GM12891 (cell line): Measurements from ENCODE around the gene C6orf15.

Source experiments
- POLR2A ChIP-seq: IDR thresholded peaks from 2 replicates; pipeline ENCODE4 v1.6.1; 2011; ENCODE audit warnings: low read depth, low read length, control low read depth
- POLR2AphosphoS5 ChIP-seq: IDR thresholded peaks from 2 replicates; pipeline ENCODE4 v1.6.1; 2011; ENCODE audit warnings: low read depth, low read length, control low read depth
- SPI1 ChIP-seq: IDR thresholded peaks from 2 replicates; pipeline ENCODE4 v1.6.1; 2011; ENCODE audit warnings: low read depth, low read length, control low read depth

GRCh38 chr6:31090275-31090972, 22.0 kb downstream of the C6orf15 start:
- no peak for TF ChIP-seq POLR2A
- no peak for TF ChIP-seq POLR2AphosphoS5
- no peak for TF ChIP-seq SPI1
